Gastroesophageal sphincter (tissue), 3 donors: Measurements from ENCODE around the gene DIAPH2.

Experiments used
- POLR2A ChIP-seq, 2 donors: fragments of 450-650 bp; IDR thresholded peaks; one replicate each; pipeline ENCODE4 v1.6.1; 2017; ENCODE audit warnings: antibody characterized with exemption in 2 of 2, mild to moderate bottlenecking in 2 of 2, moderate library complexity in 1 of 2
- POLR2AphosphoS5 ChIP-seq: sonication (generic); formaldehyde crosslinking; IDR thresholded peaks from one replicate; pipeline ENCODE4 v1.6.1; 2017; ENCODE audit warnings: antibody characterized with exemption
- TF ChIP-seq, protein P1 (sequence below), 4 experiments: fragments of 200-600 bp in 2 of 4; fragments of 450-650 bp in 2 of 4; sonication (generic) in 1 of 4; IDR thresholded peaks; one replicate each; pipeline ENCODE4 v1.5.1; 2017 to 2019; ENCODE audit warnings: antibody characterized with exemption in 4 of 4, mild to moderate bottlenecking in 2 of 4, moderate library complexity in 2 of 4

DNA sequence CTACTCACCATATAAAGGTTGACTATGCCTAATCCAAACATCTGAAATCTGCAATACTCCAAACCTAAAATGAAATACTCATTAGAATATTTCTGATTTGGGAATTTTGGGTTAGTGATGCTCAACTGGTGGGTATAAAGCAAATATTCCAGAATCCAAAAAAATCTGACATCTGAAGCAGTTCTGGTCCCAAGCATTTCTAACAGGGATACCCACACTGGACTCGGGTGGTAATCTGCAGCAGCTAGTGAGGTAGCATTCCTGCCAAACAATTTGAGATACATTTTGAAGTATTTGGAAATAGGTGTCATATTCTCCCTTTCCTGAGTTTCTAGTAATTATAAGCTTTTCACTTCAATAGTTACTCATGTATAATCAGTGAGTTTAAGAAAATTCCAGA lies 149.5 kb downstream of the DIAPH2 start:
- TF ChIP-seq, protein P1, sequence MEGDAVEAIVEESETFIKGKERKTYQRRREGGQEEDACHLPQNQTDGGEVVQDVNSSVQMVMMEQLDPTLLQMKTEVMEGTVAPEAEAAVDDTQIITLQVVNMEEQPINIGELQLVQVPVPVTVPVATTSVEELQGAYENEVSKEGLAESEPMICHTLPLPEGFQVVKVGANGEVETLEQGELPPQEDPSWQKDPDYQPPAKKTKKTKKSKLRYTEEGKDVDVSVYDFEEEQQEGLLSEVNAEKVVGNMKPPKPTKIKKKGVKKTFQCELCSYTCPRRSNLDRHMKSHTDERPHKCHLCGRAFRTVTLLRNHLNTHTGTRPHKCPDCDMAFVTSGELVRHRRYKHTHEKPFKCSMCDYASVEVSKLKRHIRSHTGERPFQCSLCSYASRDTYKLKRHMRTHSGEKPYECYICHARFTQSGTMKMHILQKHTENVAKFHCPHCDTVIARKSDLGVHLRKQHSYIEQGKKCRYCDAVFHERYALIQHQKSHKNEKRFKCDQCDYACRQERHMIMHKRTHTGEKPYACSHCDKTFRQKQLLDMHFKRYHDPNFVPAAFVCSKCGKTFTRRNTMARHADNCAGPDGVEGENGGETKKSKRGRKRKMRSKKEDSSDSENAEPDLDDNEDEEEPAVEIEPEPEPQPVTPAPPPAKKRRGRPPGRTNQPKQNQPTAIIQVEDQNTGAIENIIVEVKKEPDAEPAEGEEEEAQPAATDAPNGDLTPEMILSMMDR (IDR thresholded peaks at IDR 0.05) = no peak
- TF ChIP-seq POLR2AphosphoS5 (no peak), POLR2A (IDR thresholded peaks at IDR 0.05) (no peak)
